A673 (cell line): ENCODE measurements around the gene TUBA4B. TPM values are rescaled to one million over a fixed set of nuclear protein-coding genes. Genes with fewer than 3 reads are reported as not detected.

Experiments used
- BruUV-seq: library from RNA; stranded (reverse); fragments of 400-500 nt; replicated peaks from 2 replicates; lab custom pipeline; 2021; lab: Mats Ljungman, UMichigan
- CTCF ChIA-PET: fragments of 300-600 bp; sonication (Branson Sonifier 250); formaldehyde crosslinking; loops from one replicate; lab custom pipeline; 2022; ENCODE audit warnings: antibody characterized with exemption; lab: Charles Lee
- POLR2A ChIA-PET: fragments of 300-600 bp; sonication (Branson Sonifier 250); formaldehyde crosslinking; loops from one replicate; lab custom pipeline; 2022; ENCODE audit warnings: antibody characterized with exemption; ENCODE audit not compliant: low non-redundant PET; lab: Charles Lee
- DNase-seq: peaks from one replicate; pipeline ENCODE4 v3.0.0-alpha.2; 2015; ENCODE audit warnings: low spot score
- H3K27ac ChIP-seq: fragments of 200-600 bp; sonication (generic); 2 replicates; pipeline ENCODE4 v1.5.1; 2016; ENCODE audit warnings: mixed run types, low read depth, mild to moderate bottlenecking, mixed read lengths, antibody characterized with exemption, low read length; ENCODE audit not compliant: poor library complexity, severe bottlenecking
- H3K27me3 ChIP-seq: fragments of 200-600 bp; sonication (generic); replicated peaks from 2 replicates; pipeline ENCODE4 v1.6.1; 2017; ENCODE audit warnings: mixed run types, low read depth, mild to moderate bottlenecking, mixed read lengths, antibody characterized with exemption, low read length; ENCODE audit not compliant: insufficient read depth, poor library complexity
- H3K36me3 ChIP-seq: fragments of 200-600 bp; sonication (generic); 2 replicates; pipeline ENCODE4 v1.6.1; 2016; ENCODE audit warnings: mixed run types, mild to moderate bottlenecking, mixed read lengths, antibody characterized with exemption, low read length; ENCODE audit not compliant: insufficient read depth, poor library complexity, severe bottlenecking
- H3K4me1 ChIP-seq: fragments of 200-600 bp; sonication (generic); 2 replicates; pipeline ENCODE4 v1.6.1; 2017; ENCODE audit warnings: mixed run types, mild to moderate bottlenecking, mixed read lengths, antibody characterized with exemption, low read length; ENCODE audit not compliant: insufficient read depth, poor library complexity, severe bottlenecking
- H3K4me3 ChIP-seq: fragments of 200-600 bp; sonication (generic); 2 replicates; pipeline ENCODE4 v1.5.1; 2016; ENCODE audit warnings: low read depth, mixed run types, mild to moderate bottlenecking, mixed read lengths, low read length; ENCODE audit not compliant: poor library complexity, severe bottlenecking
- H3K9me3 ChIP-seq: fragments of 200-600 bp; sonication (generic); 2 replicates; pipeline ENCODE4 v1.6.1; 2016; ENCODE audit warnings: mixed run types, low read depth, mild to moderate bottlenecking, mixed read lengths, antibody characterized with exemption, low read length; ENCODE audit not compliant: poor library complexity, severe bottlenecking
- CTCF ChIP-seq: fragments of 300-800, 200-600 bp; sonication (generic); conservative IDR thresholded peaks from 2 replicates; pipeline ENCODE4 v1.5.1; 2017; ENCODE audit warnings: low read depth, mild to moderate bottlenecking, antibody characterized with exemption, low read length, moderate library complexity, mixed read lengths
- EZH2 ChIP-seq: fragments of 200-600 bp; sonication (generic); IDR thresholded peaks from 2 replicates; pipeline ENCODE4 v1.6.1; 2017; ENCODE audit warnings: borderline replicate concordance, low read depth, mild to moderate bottlenecking, mixed read lengths, antibody characterized with exemption, low read length; ENCODE audit not compliant: poor library complexity, severe bottlenecking
- intact Hi-C: fragments of 100-400 bp; cut with micrococcal nuclease; formaldehyde crosslinking; loops from one replicate; pipeline ENCODE4 v1.10.0; 2022; ENCODE audit not compliant: unreplicated experiment
- total RNA-seq: library from RNA; stranded (reverse); gene quantifications from 2 replicates; pipeline ENCODE4 v1.2.3, GENCODE V29; 2021

TUBA4B gene
- total RNA-seq, 1 experiment from 2014 or later: not detected

- Histone ChIP-seq H3K9me3 (no peaks in the 10 kb centered on the region), H3K27me3 (no peaks in the 10 kb centered on the region), H3K36me3 (peaks cover 10% of the 10 kb centered on the region), H3K27ac (peak overlapping the region; percentile 87), H3K4me1 (peaks cover 43% of the 10 kb centered on the region), H3K4me3 (no peak overlapping the region)
- intact Hi-C loops: no loop called here
- BruUV-seq: no TSS peak
- ChIA-PET POLR2A (no interaction called here), CTCF (interaction anchor here (0.6 kb wide), 1 partner anchor 29 kb away, joined by 4 read pairs; no protein-coding TSS in a partner anchor)
- no peak for DNase-seq
- TF ChIP-seq EZH2: no peak
- no peak for TF ChIP-seq CTCF
These were observed 5.1 kb upstream of the TUBA4B start for GRCh38 chr2:219247678-219248642.

GRCh38 chr2:219248845-219249202 lies 4.2 kb upstream of the TUBA4B start:
- intact Hi-C loops: no loop called here
- H3K4me3 ChIP-seq: no peak overlapping the region
- no peaks in the 10 kb centered on the region for H3K9me3 ChIP-seq
- peak overlapping the region; percentile 87 for H3K27ac ChIP-seq
- ChIA-PET CTCF (no interaction called here), POLR2A (no interaction called here)
- BruUV-seq: no TSS peak
- H3K4me1 ChIP-seq: peaks cover 43% of the 10 kb centered on the region
- no peak for DNase-seq
- H3K27me3 ChIP-seq: no peaks in the 10 kb centered on the region
- H3K36me3 ChIP-seq: peaks cover 10% of the 10 kb centered on the region
- no peak for TF ChIP-seq EZH2
- no peak for TF ChIP-seq CTCF

- Histone ChIP-seq H3K36me3 (peaks cover 10% of the 10 kb centered on the region), H3K4me1 (peaks cover 43% of the 10 kb centered on the region), H3K4me3 (no peak overlapping the region), H3K27me3 (peaks cover 4% of the 10 kb centered on the region), H3K27ac (peak overlapping the region; percentile 87), H3K9me3 (no peaks in the 10 kb centered on the region)
- no peak for TF ChIP-seq CTCF
- no peak for TF ChIP-seq EZH2
- intact Hi-C loops: no loop called here
- ChIA-PET POLR2A (no interaction called here), CTCF (interaction anchor here (0.9 to 1.0 kb wide), 2 partner anchors 28 to 46 kb away, joined by 3 read pairs; no protein-coding TSS in a partner anchor)
- no TSS peak for BruUV-seq
- peak; percentile 93 for DNase-seq
These were observed 3.7 kb upstream of the TUBA4B start for GRCh38 chr2:219249203-219249980.
